HCT116 (cell line): Measurements from ENCODE around the gene PKNOX2. TPM values are rescaled to one million over a fixed set of nuclear protein-coding genes. Genes with fewer than 3 reads are reported as not detected.

Experiments used
- ATAC-seq: fragments of 200-7000 bp; cut with Tn5 transposase; 2 replicates; pipeline ENCODE4 v1.9.1; 2020; ENCODE audit warnings: mild to moderate bottlenecking, moderate library complexity
- BruUV-seq: library from RNA; stranded (reverse); fragments of 400-500 nt; replicated peaks from 2 replicates; lab custom pipeline; 2021; lab: Mats Ljungman, UMichigan
- CTCF ChIA-PET: fragments of 300-600 bp; sonication (Branson Sonifier 250); formaldehyde crosslinking; loops from one replicate; lab custom pipeline; 2021; ENCODE audit warnings: antibody characterized with exemption; lab: Charles Lee
- POLR2A ChIA-PET: fragments of 300-600, 350-600 bp; sonication (Branson Sonifier 250); formaldehyde crosslinking; loops from one replicate; lab custom pipeline; 2021; ENCODE audit warnings: antibody characterized with exemption; lab: Charles Lee
- RAD21 ChIA-PET, 2 experiments: fragments of 300-600 bp; sonication (Branson Sonifier 250); formaldehyde crosslinking; loops; one replicate each; lab custom pipeline; 2023; ENCODE audit warnings: low total read pairs in 2 of 2; ENCODE audit not compliant: uncharacterized antibody in 2 of 2, unreplicated experiment in 2 of 2, low non-redundant PET in 1 of 2; lab: Charles Lee
- DNase-seq: peaks from one replicate; pipeline ENCODE4 v3.0.0-alpha.2; 2010; ENCODE audit warnings: low read depth, low spot score
- H2AFZ ChIP-seq: fragments of 200-600 bp; shearing (Covaris generic), sonication (generic); 2 replicates; pipeline ENCODE4 v1.6.1; 2017; ENCODE audit warnings: low read depth, mixed run types, mixed read lengths, antibody characterized with exemption, low read length; ENCODE audit not compliant: poor library complexity, severe bottlenecking
- H3K27ac ChIP-seq: 2 replicates; pipeline ENCODE4 v1.5.1; 2012; ENCODE audit warnings: low read depth, low read length
- H3K27me3 ChIP-seq: fragments of 200-600 bp; sonication (generic); 2 replicates; pipeline ENCODE4 v1.6.1; 2016; ENCODE audit warnings: mixed run types, low read length, mixed read lengths; ENCODE audit not compliant: insufficient read depth
- H3K36me3 ChIP-seq, 2 experiments: fragments of 200-500 bp in 1 of 2; fragments of 200-600 bp in 1 of 2; sonication (Bioruptor generic) in 1 of 2; sonication (generic) in 1 of 2; 2 replicates each; pipeline versions ENCODE4 v1.5.1 to v1.6.1; 2014 to 2016; ENCODE audit warnings: low read length in 2 of 2, inconsistent platforms in 1 of 2, mixed read lengths in 1 of 2, mixed run types in 1 of 2; ENCODE audit not compliant: insufficient read depth in 2 of 2, control insufficient read depth in 1 of 2
- H3K4me1 ChIP-seq, 2 experiments: fragments of 200-600 bp in 1 of 2; sonication (generic) in 1 of 2; 2 replicates each; pipeline versions ENCODE4 v1.5.1 to v1.6.1; 2012 to 2017; ENCODE audit warnings: low read length in 2 of 2, inconsistent platforms in 1 of 2, mild to moderate bottlenecking in 1 of 2, mixed read lengths in 1 of 2, mixed run types in 1 of 2, moderate library complexity in 1 of 2; ENCODE audit not compliant: insufficient read depth in 2 of 2, control insufficient read depth in 1 of 2
- H3K4me2 ChIP-seq: fragments of 200-600 bp; sonication (generic); 2 replicates; pipeline ENCODE4 v1.6.1; 2017; ENCODE audit warnings: mixed run types, low read length, mixed read lengths
- H3K4me3 ChIP-seq, 2 experiments: fragments of 200-600 bp in 1 of 2; sonication (generic) in 1 of 2; replicated peaks in 1 of 2; 2 replicates each; pipeline ENCODE4 v1.5.1; 2011 to 2016; ENCODE audit warnings: low read length in 2 of 2, control low read depth in 1 of 2, low read depth in 1 of 2, mild to moderate bottlenecking in 1 of 2, mixed read lengths in 1 of 2, mixed run types in 1 of 2
- H3K79me2 ChIP-seq: fragments of 200-600 bp; sonication (generic); 2 replicates; pipeline ENCODE4 v1.6.1; 2017; ENCODE audit warnings: mild to moderate bottlenecking, mixed run types, low read length, moderate library complexity, mixed read lengths; ENCODE audit not compliant: insufficient read depth
- H3K9ac ChIP-seq: fragments of 200-600 bp; sonication (generic); 2 replicates; pipeline ENCODE4 v1.6.1; 2016; ENCODE audit warnings: low read length, mixed read lengths
- H3K9me2 ChIP-seq: fragments of 200-600 bp; sonication (generic), shearing (Covaris generic); 2 replicates; pipeline ENCODE4 v1.6.1; 2017; ENCODE audit warnings: mixed run types, mild to moderate bottlenecking, moderate library complexity; ENCODE audit not compliant: insufficient read depth
- H3K9me3 ChIP-seq, 2 experiments: fragments of 200-500 bp in 1 of 2; fragments of 200-600 bp in 1 of 2; sonication (Bioruptor generic) in 1 of 2; sonication (generic) in 1 of 2; 2 replicates each; pipeline ENCODE4 v1.6.1; 2014 to 2017; ENCODE audit warnings: low read length in 2 of 2, mixed read lengths in 2 of 2, inconsistent platforms in 1 of 2, low read depth in 1 of 2, mild to moderate bottlenecking in 1 of 2, mixed run types in 1 of 2, moderate library complexity in 1 of 2; ENCODE audit not compliant: control insufficient read depth in 1 of 2, insufficient read depth in 1 of 2
- H4K20me1 ChIP-seq: fragments of 200-600 bp; sonication (generic), shearing (Covaris generic); 2 replicates; pipeline ENCODE4 v1.6.1; 2017; ENCODE audit warnings: mixed run types, mild to moderate bottlenecking, moderate library complexity; ENCODE audit not compliant: insufficient read depth
- ATF3 ChIP-seq: IDR thresholded peaks from 2 replicates; pipeline ENCODE4 v1.6.1; 2012
- CBX3 ChIP-seq: IDR thresholded peaks from 2 replicates; pipeline ENCODE4 v1.6.1; 2012; ENCODE audit warnings: low read depth
- CEBPB ChIP-seq: IDR thresholded peaks from 2 replicates; pipeline ENCODE4 v1.6.1; 2012; ENCODE audit warnings: low read depth
- CTCF ChIP-seq, 3 experiments: fragments of 200-600 bp in 1 of 3; sonication (generic) in 1 of 3; IDR thresholded peaks in 2 of 3; conservative IDR thresholded peaks in 1 of 3; 2 replicates each; pipeline ENCODE4 v1.5.1; 2012 to 2017; ENCODE audit warnings: low read depth in 2 of 3, low read length in 2 of 3, antibody characterized with exemption in 1 of 3, borderline replicate concordance in 1 of 3, control low read depth in 1 of 3, mild to moderate bottlenecking in 1 of 3, mixed read lengths in 1 of 3, mixed run types in 1 of 3, moderate library complexity in 1 of 3; ENCODE audit not compliant: insufficient read depth in 1 of 3
- EGR1 ChIP-seq: IDR thresholded peaks from 2 replicates; pipeline ENCODE4 v1.6.1; 2012; ENCODE audit warnings: low read depth
- ELF1 ChIP-seq: IDR thresholded peaks from 2 replicates; pipeline ENCODE4 v1.6.1; 2012; ENCODE audit warnings: low read depth, borderline replicate concordance
- EZH2 ChIP-seq: fragments of 200-600 bp; sonication (generic); IDR thresholded peaks from 2 replicates; pipeline ENCODE4 v1.6.1; 2017; ENCODE audit warnings: antibody characterized with exemption, mixed run types
- FOSL1 ChIP-seq: IDR thresholded peaks from 2 replicates; pipeline ENCODE4 v1.6.1; 2012; ENCODE audit warnings: low read depth
- JUND ChIP-seq: IDR thresholded peaks from 2 replicates; pipeline ENCODE4 v1.6.1; 2012
- MAX ChIP-seq: IDR thresholded peaks from 2 replicates; pipeline ENCODE4 v1.6.1; 2012
- POLR2A ChIP-seq: IDR thresholded peaks from 2 replicates; pipeline ENCODE4 v1.7.0; 2011; ENCODE audit warnings: borderline replicate concordance; ENCODE audit not compliant: insufficient read depth, insufficient read length; ENCODE audit errors: extremely low read depth
- POLR2AphosphoS5 ChIP-seq: IDR thresholded peaks from 2 replicates; pipeline ENCODE4 v1.6.1; 2011; ENCODE audit warnings: mild to moderate bottlenecking, low read depth, low read length, moderate library complexity
- RAD21 ChIP-seq: IDR thresholded peaks from 2 replicates; pipeline ENCODE4 v1.6.1; 2012; ENCODE audit warnings: low read depth, mild to moderate bottlenecking
- SIN3A ChIP-seq: IDR thresholded peaks from 2 replicates; pipeline ENCODE4 v1.6.1; 2012; ENCODE audit warnings: low read depth
- SP1 ChIP-seq: IDR thresholded peaks from 2 replicates; pipeline ENCODE4 v1.6.1; 2012; ENCODE audit warnings: low read depth
- SRF ChIP-seq: IDR thresholded peaks from 2 replicates; pipeline ENCODE4 v1.6.1; 2012; ENCODE audit warnings: low read depth
- TCF7L2 ChIP-seq: IDR thresholded peaks from 2 replicates; pipeline ENCODE4 v1.7.0; 2011; ENCODE audit warnings: borderline replicate concordance, inconsistent platforms; ENCODE audit not compliant: insufficient read depth, insufficient read length; ENCODE audit errors: extremely low read depth
- ZBTB33 ChIP-seq: IDR thresholded peaks from 2 replicates; pipeline ENCODE4 v1.6.1; 2011; ENCODE audit warnings: mild to moderate bottlenecking, low read length, moderate library complexity; ENCODE audit not compliant: insufficient replicate concordance; ENCODE audit errors: extremely low read depth
- ZNF274 ChIP-seq: fragments of 200-500 bp; sonication (Bioruptor generic); IDR thresholded peaks from 2 replicates; pipeline ENCODE4 v1.6.1; 2014; ENCODE audit warnings: mild to moderate bottlenecking, low read depth, low read length, inconsistent platforms
- intact Hi-C: fragments of 100-400 bp; cut with micrococcal nuclease; formaldehyde crosslinking; loops from 2 replicates; pipeline ENCODE4 v1.10.0; 2022
- total RNA-seq: library from RNA; stranded (reverse); gene quantifications from one replicate; pipeline ENCODE4 v1.2.1, GENCODE V29; 2021; ENCODE audit not compliant: unreplicated experiment

Gene PKNOX2
- total RNA-seq, 1 experiment from 2014 or later = 0.20 TPM

- H3K9me3 ChIP-seq = no peaks in the 10 kb centered on the region
- RAD21 ChIA-PET = no interaction called here
- H3K27me3 ChIP-seq = peaks cover 55% of the 10 kb centered on the region
- H3K79me2 ChIP-seq = no peaks in the 10 kb centered on the region
- no peak overlapping the region for H2AFZ ChIP-seq
- DNase-seq = no peak
- H3K4me3 ChIP-seq = no peak overlapping the region
- H3K9ac ChIP-seq = no peak overlapping the region
- no peaks in the 10 kb centered on the region for H3K36me3 ChIP-seq
- intact Hi-C loops = no loop called here
- TF ChIP-seq SIN3A = no peak
- no peak for TF ChIP-seq ZNF274
- no peak for TF ChIP-seq TCF7L2
- no peak for TF ChIP-seq ZBTB33
- TF ChIP-seq MAX = no peak
- TF ChIP-seq RAD21 = no peak
- no peak for TF ChIP-seq CBX3
- TF ChIP-seq FOSL1 = no peak
- no peak for TF ChIP-seq CEBPB
- no peak for TF ChIP-seq ATF3
- TF ChIP-seq SRF = no peak
- TF ChIP-seq SP1 = no peak
- TF ChIP-seq POLR2A = no peak
- TF ChIP-seq ELF1 = no peak
- no peak for TF ChIP-seq JUND
- TF ChIP-seq POLR2AphosphoS5 = no peak
- no peak for TF ChIP-seq EZH2
- TF ChIP-seq CTCF (IDR thresholded peaks at IDR 0.05 in 2 of 3, conservative IDR thresholded peaks at IDR 0.05 in 1 of 3; ENCODE audit: borderline replicate concordance in 1 of 3, insufficient read depth in 1 of 3, low read depth in 2 of 3, low read length in 2 of 3) = no peak
- TF ChIP-seq EGR1 = no peak
- CTCF ChIA-PET = interaction anchor here (0.7 kb wide), 1 partner anchor 11 kb away, joined by 3 read pairs; no protein-coding TSS in a partner anchor
- no peaks in the 10 kb centered on the region; a peak in 1 of 4 replicates for H3K4me1 ChIP-seq
- POLR2A ChIA-PET = no interaction called here
- no peak overlapping the region for H3K27ac ChIP-seq
- no peaks in the 10 kb centered on the region for H3K9me2 ChIP-seq
- BruUV-seq = no TSS peak
- H4K20me1 ChIP-seq = no peaks in the 10 kb centered on the region
- no peak for ATAC-seq
- no peak overlapping the region for H3K4me2 ChIP-seq
These were observed 214.0 kb downstream of the PKNOX2 start for GRCh38 chr11:125378571-125378970.
